WI38 (cell line): ENCODE measurements around the gene TDRD1.
"Not testable (repeated sequence)": the region's sequence is repeated elsewhere in the genome, so short reads cannot be mapped to it uniquely, and the experiment has no call there.

Experiments used
- H3K4me3 ChIP-seq: 2 replicates; pipeline ENCODE4 v1.5.1; 2011; ENCODE audit warnings: low read depth, mild to moderate bottlenecking, control low read depth, low read length
- TF ChIP-seq, protein P1 (sequence below): IDR thresholded peaks from 2 replicates; pipeline ENCODE4 v1.5.1; 2012; ENCODE audit warnings: low read depth, mild to moderate bottlenecking, control low read depth, low read length

TDRD1 gene, protein sequence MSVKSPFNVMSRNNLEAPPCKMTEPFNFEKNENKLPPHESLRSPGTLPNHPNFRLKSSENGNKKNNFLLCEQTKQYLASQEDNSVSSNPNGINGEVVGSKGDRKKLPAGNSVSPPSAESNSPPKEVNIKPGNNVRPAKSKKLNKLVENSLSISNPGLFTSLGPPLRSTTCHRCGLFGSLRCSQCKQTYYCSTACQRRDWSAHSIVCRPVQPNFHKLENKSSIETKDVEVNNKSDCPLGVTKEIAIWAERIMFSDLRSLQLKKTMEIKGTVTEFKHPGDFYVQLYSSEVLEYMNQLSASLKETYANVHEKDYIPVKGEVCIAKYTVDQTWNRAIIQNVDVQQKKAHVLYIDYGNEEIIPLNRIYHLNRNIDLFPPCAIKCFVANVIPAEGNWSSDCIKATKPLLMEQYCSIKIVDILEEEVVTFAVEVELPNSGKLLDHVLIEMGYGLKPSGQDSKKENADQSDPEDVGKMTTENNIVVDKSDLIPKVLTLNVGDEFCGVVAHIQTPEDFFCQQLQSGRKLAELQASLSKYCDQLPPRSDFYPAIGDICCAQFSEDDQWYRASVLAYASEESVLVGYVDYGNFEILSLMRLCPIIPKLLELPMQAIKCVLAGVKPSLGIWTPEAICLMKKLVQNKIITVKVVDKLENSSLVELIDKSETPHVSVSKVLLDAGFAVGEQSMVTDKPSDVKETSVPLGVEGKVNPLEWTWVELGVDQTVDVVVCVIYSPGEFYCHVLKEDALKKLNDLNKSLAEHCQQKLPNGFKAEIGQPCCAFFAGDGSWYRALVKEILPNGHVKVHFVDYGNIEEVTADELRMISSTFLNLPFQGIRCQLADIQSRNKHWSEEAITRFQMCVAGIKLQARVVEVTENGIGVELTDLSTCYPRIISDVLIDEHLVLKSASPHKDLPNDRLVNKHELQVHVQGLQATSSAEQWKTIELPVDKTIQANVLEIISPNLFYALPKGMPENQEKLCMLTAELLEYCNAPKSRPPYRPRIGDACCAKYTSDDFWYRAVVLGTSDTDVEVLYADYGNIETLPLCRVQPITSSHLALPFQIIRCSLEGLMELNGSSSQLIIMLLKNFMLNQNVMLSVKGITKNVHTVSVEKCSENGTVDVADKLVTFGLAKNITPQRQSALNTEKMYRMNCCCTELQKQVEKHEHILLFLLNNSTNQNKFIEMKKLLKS

DNA sequence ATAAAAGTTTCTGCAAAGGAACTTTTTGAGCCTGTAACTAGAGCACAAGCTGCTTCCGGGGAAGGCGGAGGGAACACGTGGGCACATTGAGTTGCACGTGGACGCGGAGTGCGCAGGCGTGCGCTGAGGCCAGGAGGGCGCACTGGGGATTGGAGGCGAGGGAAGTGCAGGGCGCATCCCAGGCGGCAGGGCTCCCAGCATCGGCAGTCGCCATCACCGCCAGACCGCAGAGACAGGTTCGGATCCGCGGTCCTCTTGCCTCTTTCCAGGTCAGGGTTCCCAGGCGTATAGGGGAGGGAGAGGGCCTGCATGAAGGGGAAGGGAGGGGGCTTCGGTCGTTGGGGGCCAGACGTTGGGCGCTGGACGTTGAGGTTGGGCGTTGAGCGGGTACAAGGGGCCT, at the start of gene TDRD1:
Gene TDRD1 (plus strand): TSS at position 206 of the 400 bp plus-strand sequence. CDS start 8,479 bp downstream, outside the sequence.
- no peak within 1 kb of the TSS for H3K4me3 ChIP-seq
- TF ChIP-seq, protein P1, sequence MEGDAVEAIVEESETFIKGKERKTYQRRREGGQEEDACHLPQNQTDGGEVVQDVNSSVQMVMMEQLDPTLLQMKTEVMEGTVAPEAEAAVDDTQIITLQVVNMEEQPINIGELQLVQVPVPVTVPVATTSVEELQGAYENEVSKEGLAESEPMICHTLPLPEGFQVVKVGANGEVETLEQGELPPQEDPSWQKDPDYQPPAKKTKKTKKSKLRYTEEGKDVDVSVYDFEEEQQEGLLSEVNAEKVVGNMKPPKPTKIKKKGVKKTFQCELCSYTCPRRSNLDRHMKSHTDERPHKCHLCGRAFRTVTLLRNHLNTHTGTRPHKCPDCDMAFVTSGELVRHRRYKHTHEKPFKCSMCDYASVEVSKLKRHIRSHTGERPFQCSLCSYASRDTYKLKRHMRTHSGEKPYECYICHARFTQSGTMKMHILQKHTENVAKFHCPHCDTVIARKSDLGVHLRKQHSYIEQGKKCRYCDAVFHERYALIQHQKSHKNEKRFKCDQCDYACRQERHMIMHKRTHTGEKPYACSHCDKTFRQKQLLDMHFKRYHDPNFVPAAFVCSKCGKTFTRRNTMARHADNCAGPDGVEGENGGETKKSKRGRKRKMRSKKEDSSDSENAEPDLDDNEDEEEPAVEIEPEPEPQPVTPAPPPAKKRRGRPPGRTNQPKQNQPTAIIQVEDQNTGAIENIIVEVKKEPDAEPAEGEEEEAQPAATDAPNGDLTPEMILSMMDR = no peak

DNA sequence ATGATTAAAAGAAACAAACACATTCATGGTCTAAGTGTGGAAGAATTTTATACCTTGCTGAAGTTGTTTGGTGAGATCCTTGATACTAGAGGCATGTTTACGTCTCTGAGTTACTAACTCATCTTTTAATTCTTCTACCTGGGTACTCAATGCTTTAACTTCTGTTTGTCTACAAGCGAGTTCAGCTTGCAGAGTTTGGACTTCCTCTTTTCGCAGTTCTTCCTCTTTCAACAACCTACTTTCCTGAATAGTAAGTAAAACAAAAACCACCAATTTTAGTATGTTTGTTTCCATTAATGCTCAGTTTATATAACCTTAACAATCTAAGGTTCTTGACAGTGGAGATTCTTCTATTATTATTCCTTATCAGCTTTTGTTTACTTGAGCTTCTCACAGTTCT, 48.1 kb upstream of the TDRD1 start:
- no peak overlapping the region for H3K4me3 ChIP-seq
- TF ChIP-seq, protein P1 = no peak

DNA sequence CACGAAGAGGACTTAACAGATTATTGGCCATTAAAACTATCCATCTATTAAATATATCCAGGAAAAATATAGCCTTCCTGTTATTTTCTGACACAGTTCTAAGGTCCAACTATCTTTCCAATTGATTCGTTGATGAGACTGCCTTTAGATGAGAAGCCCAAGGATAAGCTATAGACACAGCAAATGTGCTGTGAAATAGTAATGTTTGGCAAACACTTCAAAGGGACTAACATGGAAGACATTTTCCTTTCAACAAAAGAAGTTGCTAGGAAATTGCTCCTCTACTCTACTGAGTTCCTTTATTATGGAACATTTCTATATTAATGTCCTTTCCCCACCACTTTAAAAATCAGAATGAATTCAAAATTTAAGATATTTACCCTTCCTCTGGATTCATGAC, 43.7 kb upstream of the TDRD1 start:
- TF ChIP-seq, protein P1 = no peak
- no peak overlapping the region for H3K4me3 ChIP-seq

DNA sequence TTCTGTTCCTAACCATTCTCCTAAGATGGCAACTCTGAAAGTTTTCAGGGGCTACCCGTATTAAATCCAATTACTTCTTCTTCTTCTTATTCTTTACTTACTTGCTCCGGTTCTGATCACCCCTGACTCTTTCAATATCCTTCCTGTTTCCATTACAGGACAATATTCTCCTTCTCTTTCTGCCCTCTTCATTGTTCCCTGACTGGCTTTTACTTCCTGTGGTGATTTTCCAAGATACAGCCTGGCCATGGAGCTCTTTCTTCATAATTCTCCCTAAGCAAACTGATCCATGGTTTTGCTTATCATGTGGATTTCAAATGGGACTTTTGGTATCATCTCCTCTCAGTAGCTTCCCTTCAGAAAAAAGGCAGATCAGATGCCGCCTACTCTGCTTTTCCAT, 40.6 kb upstream of the TDRD1 start:
- TF ChIP-seq, protein P1 = no peak
- no peak overlapping the region for H3K4me3 ChIP-seq

DNA sequence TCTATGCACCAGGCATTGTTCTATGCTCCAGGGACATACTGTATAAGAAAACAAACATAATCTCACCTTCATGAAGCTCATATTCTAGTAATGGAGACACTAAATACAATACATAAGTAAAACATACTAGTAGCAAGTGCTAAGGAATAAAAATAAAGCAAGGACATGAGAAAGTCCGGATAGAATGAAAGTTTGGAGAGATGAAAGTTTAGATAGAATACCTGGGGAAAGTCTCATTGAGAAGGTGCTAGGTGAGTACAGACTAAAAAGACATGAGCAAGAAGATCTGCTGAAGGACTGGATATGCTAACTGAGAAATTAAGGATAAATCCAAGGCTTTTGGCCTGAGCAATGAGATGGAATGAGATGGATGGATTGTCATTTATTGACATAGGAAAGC, 39.1 kb upstream of the TDRD1 start:
- no peak overlapping the region for H3K4me3 ChIP-seq
- TF ChIP-seq, protein P1 = no peak

DNA sequence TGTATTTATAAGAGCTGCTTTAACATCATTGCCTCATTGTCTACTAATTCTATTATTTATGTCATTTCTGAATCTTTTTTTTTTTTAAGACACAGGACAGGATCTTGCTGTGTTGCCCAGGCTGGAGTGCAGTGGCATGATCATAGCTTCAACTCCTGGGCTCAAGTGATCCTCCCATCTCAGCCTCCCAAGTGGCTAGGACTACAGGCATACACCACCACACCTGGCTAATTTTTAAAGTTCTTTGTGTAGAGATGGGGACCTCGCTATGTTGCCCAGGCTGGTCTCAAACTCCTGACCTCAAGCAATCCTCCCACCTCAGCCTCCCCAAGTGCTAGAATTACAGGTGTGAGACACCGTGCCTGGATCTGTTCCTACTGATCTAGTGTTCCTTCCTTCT, 38.3 kb upstream of the TDRD1 start:
- H3K4me3 ChIP-seq = not testable (repeated sequence)

DNA sequence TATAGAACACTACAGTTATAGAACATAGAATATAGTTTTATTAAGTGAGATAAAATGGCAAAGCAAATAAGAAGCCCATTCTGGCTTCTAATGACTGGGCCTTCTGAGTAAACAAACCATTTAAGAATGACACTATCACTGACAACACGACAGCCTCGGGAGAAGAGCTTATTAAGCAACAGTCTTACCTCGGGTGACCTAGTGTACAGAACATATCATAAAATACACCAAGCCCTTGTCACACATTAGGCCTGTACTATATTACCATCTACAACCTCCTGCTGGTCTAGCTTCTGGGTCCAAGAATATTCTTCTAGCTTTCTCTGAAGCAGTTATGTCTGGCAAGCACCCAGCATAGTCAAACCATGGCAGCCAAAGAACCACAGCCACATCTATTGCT, 37.1 kb upstream of the TDRD1 start:
- TF ChIP-seq, protein P1 = no peak
- H3K4me3 ChIP-seq = no peak overlapping the region
